ENCODE data around the gene SPINDOC.

DNA sequence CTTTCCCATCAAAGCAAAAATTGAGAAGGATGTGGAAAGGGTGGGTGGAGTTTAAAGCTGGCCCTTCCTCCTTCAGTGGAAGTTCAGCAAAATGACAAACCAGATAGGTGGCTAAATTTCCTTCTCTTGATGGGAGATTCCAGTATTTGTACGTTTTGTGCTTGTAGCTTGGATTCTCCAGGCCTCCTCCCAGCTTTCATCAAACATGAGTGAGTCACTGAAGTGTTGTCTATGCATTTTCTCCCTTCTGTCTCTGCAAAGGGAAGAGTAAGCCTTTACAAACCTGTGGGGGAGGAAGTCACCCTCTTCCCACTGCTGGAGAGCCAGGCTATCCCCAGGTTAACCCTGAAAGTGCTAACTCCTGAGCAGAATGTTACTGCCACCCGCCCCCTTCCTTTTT lies 32.0 kb downstream of the SPINDOC start:
- TF ChIP-seq, protein P1, sequence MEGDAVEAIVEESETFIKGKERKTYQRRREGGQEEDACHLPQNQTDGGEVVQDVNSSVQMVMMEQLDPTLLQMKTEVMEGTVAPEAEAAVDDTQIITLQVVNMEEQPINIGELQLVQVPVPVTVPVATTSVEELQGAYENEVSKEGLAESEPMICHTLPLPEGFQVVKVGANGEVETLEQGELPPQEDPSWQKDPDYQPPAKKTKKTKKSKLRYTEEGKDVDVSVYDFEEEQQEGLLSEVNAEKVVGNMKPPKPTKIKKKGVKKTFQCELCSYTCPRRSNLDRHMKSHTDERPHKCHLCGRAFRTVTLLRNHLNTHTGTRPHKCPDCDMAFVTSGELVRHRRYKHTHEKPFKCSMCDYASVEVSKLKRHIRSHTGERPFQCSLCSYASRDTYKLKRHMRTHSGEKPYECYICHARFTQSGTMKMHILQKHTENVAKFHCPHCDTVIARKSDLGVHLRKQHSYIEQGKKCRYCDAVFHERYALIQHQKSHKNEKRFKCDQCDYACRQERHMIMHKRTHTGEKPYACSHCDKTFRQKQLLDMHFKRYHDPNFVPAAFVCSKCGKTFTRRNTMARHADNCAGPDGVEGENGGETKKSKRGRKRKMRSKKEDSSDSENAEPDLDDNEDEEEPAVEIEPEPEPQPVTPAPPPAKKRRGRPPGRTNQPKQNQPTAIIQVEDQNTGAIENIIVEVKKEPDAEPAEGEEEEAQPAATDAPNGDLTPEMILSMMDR (IDR thresholded peaks at IDR 0.05): no peak
- no peak for TF ChIP-seq POLR2A (IDR thresholded peaks at IDR 0.05)
